NCI-H128 (cell line): Measurements from ENCODE around the gene ZMYM2.

Experiments used
- DNase-seq: peaks from one replicate; lab custom pipeline; 2025; ENCODE audit not compliant: unreplicated experiment; lab: John Stamatoyannopoulos, UW

ZMYM2 gene

DNA sequence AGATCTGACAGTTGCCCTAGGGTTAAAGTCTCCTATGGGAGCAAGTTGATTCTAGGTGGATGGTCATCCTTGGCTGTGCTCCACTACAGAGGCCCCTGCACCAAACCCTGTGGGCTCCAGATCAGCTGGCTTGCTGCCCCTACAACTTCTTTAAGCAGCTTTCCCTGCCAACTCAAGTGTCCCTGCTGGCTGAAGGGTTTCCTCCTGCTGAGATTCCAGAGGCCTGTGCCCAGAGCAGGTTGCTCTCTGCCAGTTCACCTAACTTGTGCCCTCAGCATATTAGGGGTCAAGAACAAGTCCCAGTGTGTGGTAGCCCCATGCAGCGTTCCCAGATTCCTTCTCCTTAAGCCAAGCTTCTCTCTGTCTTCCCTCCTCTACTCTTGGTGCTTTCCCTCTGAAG, 85.6 kb downstream of the ZMYM2 start:
- DNase-seq = no peak

DNA sequence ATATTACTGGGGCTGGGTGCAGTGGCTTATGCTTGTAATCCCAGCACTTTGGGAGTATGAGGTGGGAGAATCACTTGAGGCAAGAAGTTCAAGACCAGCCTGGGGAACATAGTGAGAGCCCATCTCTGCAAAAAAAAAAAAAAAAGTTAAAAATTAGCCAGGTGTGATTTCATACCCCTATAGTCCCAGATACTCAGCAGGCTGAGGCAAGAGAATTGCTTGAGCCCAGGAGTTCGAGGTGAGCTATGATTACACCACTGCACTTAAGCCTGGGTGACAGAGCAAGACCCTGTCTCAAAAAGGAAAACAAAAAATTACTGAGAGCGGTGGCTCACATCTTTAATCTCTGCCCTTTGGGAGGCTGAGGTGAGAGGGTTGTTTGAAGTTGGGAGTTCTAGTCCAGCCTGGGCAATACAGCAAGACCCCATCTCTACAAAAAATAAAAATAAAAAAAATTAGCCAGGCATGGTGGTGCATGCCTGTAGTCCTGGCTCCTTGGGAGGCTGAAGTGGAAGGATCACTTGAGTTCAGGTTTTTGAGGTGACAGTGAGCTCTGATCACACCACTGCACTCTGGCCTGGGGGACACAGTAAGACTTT, 87.5 kb downstream of the ZMYM2 start:
- DNase-seq = no peak

DNA sequence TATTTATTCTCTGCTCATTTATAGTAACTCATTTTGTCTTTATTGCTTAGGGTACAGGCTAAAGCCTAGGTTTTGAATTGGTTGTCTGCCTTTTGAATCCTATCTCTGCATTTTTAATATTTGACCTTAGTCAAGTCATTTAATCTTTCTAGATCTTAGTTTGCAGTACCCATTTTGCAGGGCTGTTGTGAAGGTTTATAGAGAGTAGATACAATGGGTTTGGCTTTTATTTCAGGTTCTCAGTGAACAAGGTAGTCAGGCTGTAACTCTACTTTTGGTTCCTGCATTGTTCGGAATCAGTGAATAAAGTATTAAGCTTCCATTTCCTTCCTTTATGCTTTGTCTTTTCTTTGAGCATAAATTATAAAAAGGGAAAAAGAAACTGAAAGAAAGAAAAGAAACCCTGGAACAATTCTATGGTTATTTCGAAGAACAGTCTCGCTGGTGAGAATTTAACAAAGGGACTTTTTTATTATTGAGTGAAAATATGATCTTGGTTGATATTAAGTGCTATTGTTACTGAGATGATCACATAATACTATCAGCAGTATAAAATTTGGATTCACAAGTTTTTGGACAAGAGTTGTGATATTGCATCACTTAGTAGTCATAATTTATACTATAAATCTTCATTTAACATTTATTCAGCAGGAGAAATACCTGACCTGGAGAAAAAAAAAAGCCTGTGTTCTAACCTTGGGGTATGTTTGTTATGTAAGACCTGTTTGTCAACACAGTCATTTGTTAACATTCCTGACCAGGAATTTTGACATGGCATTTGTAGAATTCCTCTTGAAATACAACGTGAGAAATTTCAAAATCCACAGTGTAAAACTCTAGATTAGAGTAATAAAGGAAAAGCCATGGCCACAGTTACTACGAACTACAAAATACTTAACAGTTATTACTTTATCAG, 91.3 kb downstream of the ZMYM2 start:
- DNase-seq = no peak

DNA sequence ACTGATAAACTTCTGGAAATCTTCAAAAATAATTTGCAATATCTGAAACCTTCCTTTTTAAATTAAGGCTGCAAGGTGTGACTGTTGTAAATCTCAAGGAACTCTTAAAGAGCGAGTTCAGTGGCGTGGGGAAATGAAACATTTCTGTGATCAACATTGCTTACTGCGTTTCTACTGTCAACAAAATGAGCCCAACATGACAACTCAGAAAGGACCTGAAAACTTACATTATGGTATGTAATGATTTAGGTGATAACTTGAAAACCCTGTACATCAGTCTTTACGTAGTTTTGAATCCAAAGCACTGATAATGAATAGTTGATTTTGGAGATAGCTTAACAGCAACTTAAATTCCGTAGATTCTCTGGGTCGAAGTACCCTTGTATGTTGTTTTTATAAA, 92.8 kb downstream of the ZMYM2 start:
- DNase-seq = no peak

DNA sequence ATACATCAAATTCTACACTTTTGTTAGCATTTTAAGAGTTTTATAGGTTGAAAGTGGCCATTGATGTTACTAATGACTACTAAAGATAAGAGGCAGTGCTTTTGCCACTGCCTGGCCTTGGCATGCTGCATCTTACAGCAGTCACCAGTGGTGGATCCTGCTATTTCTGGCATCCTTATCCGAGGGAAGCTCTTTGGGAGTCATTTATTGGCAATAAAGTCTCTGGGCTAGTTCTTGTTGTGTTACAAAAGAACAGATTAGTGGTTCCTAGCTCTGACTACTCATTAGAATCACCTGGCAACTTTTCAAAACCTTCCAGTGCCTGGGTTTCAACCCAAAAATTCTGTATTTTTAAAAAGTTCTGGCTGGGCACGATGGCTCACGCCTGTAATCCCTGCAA, 94.5 kb downstream of the ZMYM2 start:
- DNase-seq = no peak

DNA sequence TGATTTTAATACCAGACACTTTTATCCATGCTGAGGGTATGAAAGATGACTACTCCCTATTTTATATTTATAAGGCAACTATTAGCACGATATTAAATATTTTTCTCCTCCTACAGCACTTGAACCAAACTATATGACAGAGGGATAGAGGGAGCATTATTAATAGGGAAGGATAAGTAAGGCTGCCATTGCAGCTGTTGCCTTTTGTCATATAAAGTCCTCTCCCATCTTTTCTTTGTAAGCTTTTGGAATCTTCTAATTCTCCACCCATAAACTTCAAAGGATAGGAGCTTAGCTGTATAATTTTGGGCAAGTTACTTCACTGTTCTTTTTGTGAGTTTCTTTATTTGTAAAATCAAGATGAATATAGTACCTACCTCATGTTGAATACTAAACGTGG, 95.4 kb downstream of the ZMYM2 start:
- DNase-seq = no peak

DNA sequence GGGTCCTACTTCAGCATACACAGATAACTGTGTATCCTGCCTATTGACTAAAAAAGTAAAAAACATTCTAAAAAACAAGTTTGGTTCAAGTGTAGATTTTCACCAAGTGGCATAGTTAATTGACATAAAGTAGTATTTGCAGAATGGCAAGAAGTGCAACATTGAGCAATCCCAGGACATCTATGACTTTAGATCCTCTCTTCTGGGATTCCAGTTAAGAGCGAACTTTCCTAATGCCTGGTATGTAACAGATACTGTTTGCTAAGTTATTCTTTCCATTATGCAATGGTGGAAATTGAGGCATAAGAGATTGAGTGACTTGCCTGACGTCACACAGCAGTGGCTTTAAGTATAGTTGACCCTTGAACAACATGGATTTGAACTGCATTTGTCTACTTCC, 96.1 kb downstream of the ZMYM2 start:
- DNase-seq = no peak

DNA sequence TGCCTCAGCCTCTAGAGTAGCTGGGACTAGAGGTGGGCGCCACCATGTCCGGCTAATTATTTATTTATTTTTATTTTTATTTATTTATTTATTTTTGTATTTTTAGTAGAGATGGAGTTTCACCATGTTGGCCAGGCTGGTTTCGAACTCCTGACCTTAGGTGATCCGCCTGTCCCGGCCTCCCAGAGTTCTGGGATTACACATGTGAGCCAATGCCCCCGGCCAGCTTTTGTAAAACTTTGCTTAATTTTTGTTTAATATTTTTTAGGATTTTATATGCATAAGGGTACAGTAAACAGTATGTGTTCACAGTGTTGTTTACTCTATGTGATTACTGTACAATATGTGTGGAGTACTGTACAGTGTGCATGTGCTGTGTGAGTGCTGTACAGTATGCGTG, 98.7 kb downstream of the ZMYM2 start:
- no peak for DNase-seq

DNA sequence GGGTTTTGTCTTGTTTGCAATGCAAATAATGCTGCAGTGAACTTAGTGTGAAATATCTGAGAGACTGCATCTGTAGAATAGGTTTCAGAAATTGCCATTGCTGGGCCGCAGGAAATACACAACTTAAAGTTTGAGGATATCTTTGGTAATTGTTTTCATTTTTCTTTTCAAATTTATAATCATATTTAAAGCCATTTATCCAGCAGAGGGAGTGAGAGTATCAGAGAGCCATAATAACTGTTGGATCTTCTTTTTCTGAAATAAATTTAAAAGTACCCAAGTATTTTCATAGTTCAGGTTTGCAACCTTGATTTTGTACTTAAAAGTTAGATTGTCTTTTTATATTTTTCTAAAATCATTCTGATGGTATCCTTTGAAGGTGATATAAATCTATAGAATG, 99.4 kb downstream of the ZMYM2 start:
- DNase-seq = no peak

DNA sequence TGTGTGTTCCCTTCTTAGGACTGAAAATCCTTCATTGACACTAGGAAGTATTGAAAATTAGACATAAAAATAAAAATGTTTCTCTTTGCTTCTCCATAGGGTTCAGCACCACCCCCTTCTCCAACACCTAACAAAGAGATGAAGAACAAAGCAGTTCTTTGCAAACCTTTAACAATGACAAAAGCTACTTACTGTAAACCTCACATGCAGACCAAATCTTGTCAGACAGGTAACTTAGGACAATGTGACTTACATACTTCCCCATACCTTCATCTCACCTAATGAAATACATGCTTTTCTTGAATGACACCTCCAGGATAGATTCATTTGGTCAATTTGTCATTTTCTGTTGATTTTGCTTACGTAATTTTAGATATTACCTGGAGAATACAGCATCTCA, 99.9 kb downstream of the ZMYM2 start:
- no peak for DNase-seq

DNA sequence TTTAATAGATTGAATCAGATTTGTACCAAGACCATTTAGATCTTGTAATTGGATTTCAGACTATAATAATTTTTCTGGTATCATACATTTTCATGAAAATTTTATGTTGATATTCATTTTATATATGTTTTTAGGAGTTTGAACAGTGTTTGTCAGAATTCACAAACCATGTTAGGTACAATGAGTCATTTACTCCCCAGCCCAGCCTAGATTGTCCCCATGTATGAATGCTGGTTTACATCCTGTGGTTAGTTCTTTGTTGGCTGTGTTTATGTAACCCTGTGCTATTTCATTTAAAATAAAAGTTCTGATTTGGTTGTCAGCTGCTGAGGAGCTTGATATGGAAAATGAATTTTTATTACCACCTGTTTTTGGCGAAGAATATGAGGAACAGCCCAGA, 105.6 kb downstream of the ZMYM2 start:
- no peak for DNase-seq

DNA sequence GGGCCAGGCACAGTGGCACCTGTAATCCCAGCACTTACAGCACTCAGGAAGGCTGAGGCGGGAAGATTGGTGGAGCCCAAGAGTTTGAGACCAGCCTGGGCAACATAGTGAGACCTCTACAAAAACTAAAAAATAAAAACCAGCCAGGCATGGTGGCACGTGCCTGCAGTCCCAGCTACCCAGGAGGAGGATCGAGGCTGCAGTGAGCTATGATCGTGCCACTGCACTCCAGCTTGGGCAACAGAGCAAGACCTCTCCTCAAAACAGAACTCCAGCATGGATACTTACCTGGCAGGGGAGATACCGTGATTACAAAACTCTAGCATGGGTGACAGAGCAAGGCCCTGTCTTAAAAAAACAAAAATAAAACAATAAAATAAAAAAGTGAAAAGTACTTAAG, 107.0 kb downstream of the ZMYM2 start:
- no peak for DNase-seq

DNA sequence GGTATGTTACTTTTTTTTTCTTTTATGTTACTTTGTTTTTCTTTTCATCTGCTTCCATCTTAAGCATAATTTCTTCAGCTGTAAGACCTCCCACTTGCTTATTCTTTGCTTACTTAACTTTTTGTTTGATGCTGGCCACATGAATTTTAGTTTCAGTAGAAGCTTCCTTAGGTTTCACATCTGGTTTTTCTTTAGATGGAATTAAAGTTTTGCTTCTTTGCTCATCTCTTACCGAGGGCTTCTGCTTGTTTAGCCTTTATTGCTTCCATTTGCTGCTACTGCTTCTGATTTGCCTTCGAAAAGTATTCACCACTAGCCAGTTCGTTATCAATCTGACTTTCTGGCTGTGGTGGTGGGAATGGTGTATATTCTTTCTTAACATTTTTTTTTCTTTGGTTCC, 111.4 kb downstream of the ZMYM2 start:
- no peak for DNase-seq

DNA sequence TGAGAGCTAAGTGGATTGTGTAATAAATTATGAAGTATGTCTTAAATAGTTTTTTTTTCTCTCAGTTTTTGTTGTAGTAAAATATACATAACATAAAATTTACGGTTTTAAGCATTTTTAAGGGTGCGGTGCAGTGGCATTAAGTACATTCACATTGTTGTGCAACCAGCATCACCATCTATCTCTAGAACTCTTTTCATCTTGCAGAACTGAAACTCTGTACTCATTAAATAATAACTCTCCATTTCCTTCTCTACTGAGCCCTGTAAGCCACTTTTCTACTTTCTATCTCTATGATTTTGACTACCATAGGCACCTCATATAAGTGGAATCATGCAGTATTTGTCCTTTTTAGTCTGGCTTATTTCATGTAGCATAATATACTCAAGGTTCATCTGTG, 115.2 kb downstream of the ZMYM2 start:
- DNase-seq = no peak

DNA sequence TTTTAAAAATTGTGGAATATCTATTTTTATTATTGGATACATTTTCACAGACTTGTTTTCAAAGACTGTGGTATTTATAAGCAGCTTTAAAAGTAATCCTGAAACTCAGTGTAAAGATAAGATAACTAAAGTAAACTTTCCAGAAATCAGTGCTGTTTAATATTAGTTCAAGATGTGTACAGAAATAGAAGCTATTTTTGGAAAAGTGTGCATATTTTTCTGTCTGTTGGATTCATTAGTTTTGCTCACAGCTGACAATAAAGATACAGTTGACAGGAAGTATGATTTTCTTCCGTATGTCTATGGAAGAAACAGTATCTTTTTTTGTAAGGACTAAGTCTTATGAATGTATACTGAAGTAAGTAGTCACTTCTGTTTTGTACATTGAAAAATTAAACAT, 116.4 kb downstream of the ZMYM2 start:
- no peak for DNase-seq

DNA sequence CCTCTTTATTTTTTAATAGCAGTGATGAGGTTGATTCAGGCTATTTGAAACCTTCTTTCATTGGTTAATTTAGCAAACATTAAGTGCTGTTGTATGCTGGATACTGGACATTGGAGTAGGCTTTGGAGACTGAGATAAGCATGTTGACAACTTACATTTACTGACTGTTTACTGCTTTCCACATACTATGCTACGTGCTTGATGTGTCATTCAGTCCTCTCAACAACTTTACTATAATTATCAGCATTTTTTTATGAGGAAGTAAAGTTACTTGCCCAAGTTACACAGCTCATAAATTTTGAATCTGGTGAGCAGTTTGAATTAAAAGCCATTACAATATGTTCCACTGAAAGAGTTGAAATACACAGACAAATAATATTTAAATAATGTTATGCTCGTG, 118.6 kb downstream of the ZMYM2 start:
- no peak for DNase-seq

DNA sequence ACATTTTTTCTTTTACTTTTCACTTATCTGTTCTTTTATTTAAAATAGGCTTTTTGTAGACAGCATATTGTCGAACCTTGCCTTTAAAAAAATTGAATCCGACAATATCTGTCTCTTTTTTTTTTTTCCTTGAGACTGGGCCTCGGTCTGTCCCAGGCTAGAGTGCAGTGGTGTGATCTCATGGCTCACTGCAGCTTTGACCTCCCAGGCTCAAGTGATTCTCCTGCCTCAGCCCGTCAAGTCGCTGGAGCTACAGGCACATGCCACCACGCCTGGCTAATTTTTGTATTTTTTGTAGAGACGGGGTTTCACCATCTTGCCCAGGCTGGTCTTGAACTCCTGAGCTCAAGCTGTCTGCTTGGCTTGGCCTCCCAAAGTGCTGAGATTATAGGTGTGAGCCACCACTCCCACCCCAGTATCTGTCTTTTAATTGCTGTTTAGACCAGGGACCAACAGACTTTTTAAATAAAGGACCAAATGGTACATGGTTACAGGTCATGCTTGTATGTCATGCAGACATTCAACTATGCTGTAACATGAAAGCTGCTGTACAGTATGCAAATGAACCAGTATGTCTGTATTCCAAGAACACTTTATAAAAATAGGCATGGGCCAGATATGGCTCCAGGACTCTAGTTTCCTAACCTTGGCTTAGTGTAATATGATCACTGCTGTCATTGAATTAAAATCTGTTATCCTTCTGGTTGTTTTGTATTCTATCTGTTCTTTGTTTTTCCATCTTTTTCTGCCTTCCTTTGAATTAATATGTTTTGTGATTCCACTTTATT, 122.0 kb downstream of the ZMYM2 start:
- DNase-seq = no peak

DNA sequence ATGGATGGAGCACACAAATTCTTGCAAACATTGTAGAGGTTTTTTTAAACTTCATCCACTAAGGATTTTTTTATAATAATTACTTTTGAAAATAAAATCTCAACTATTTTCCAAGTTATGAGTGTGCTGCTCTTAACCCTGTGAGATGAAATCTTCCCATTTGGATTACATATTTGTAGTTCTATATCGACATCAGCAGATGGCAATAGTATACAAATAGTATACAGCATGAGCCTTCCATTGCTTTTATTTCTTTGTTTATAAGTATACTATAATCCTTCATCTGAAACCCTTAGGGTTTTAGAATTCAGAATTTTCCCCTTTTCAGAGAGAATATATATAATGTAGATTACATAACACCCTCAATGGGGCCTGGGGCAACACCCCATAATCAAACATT, 131.8 kb downstream of the ZMYM2 start:
- DNase-seq = peak; percentile 42

DNA sequence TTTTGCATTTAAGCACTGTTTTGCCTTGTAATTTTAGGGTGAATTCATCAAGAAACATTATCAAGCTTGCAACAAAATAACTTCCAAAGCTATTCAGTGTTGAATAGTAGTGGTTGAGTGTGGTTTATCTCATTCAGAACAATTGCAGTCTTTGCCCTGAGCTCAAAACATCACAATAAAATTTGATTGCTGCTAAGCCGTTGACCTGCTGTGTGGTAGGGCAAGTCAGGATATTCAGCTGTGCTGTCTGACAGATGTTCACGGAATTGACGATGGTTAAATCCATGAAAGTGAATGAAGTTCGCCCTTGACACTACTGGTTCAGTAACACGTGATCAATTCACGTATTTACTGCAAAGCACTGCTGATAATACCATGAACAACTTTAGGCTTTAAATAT, 135.4 kb downstream of the ZMYM2 start:
- no peak for DNase-seq

DNA sequence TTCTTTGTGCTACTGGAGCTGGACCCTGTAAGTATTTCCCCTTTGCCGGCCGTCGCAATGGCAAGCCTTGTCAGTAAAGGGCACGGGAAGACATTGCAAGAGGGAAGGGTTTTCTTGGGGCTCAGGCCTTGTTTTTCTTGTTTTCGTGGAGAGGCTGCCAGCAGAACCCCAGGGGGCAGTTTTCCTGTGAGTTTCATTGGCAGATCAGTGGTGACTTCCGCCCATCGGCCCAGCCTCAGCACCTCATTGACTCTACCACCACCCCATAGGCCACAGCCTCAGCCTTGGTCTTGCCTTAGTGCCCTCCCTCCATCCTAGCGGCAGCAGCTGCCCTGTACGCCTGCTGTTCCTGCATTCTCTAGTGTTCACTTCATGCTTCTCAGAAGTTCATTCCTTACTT, 140.8 kb downstream of the ZMYM2 start:
- no peak for DNase-seq

DNA sequence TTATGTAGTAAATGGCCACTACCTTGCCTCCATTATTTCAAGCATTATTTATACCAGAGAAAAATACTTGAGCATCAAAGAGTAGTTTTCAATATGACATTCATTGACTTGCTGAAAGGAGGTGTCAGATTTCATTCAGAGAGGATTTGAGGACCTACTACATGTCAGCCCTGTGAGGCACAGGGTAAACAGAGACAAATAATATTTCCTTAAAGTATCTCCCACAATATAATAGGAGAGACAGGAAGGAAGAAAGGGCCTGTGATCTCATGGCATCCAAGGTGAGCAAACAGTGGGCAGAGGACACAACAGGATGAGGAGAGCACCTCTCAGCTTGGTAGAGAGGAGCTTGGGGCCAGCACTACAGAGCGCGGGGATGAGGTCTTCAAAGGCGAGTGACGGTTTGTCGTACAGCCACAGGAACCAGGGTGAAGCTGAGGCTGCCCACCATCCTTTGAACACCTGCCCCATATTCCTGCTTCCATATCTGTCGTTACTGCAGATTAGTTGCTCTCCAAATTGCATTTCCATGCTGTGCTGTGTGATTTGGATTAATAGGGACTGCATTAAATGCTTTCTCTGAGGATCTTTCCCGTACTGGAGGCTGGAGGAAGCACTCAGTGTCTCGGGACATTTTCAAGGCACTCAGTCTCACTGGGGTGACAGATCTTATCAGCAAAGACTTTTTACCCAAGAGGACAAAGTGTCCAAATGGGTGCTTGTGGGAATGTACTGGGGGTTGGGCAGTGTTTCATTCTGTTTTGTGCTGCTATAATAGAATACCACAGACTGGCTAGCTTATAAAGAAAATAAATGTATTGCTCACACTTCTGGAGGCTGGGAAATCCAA, 143.2 kb downstream of the ZMYM2 start:
- peak; percentile 32 for DNase-seq
